Measurements from ENCODE around the gene KCNH4.
A peak's percentile ranks its signal among the peaks of the same experiment; 100 is the strongest.
"Not testable (repeated sequence)": the region's sequence is repeated elsewhere in the genome, so short reads cannot be mapped to it uniquely, and the experiment has no call there.

The KCNH4 gene

GRCh38 chr17:42187833-42188232, 6.9 kb upstream of the KCNH4 start:
- TF ChIP-seq CTCF (IDR thresholded peaks at IDR 0.05; ENCODE audit: low read depth, low read length): no peak
- H3K4me3 ChIP-seq (ENCODE audit: low read depth, low read length): no peak overlapping the region

GRCh38 chr17:42186191-42186590, 5.2 kb upstream of the KCNH4 start:
- not testable (repeated sequence) for H3K4me3 ChIP-seq (ENCODE audit: low read depth, low read length)

GRCh38 chr17:42185621-42185930, 4.6 kb upstream of the KCNH4 start:
- no peak for TF ChIP-seq CTCF (IDR thresholded peaks at IDR 0.05; ENCODE audit: low read depth, low read length)

GRCh38 chr17:42184713-42185620, 4.0 kb upstream of the KCNH4 start, which contains the start of gene HCRT:
TSS of gene HCRT (minus strand) at chr17:42185452. CDS start at chr17:42185365, 87 bp downstream.
- H3K4me3 ChIP-seq (ENCODE audit: low read depth, low read length): peak within 1 kb of the TSS; percentile 21; the same call in 1 of the 2 replicates
- no peak for TF ChIP-seq CTCF (IDR thresholded peaks at IDR 0.05; ENCODE audit: low read depth, low read length)

More at GRCh38 chr17:42185621-42185930, 4.6 kb upstream of the KCNH4 start:
- H3K4me3 ChIP-seq (ENCODE audit: low read depth, low read length): no peak overlapping the region

GRCh38 chr17:42183741-42184711, 3.1 kb upstream of the KCNH4 start:
- TF ChIP-seq CTCF (IDR thresholded peaks at IDR 0.05; ENCODE audit: low read depth, low read length): peak; percentile 67

GRCh38 chr17:42182927-42183734, 2.2 kb upstream of the KCNH4 start:
- peak overlapping the region; percentile 57 for H3K4me3 ChIP-seq (ENCODE audit: low read depth, low read length)
- TF ChIP-seq CTCF (IDR thresholded peaks at IDR 0.05; ENCODE audit: low read depth, low read length): no peak

More at GRCh38 chr17:42183741-42184711, 3.1 kb upstream of the KCNH4 start:
- peak overlapping the region; percentile 57 for H3K4me3 ChIP-seq (ENCODE audit: low read depth, low read length)

GRCh38 chr17:42181851-42182207, 887 bp upstream of the KCNH4 start:
- no peak for TF ChIP-seq CTCF (IDR thresholded peaks at IDR 0.05; ENCODE audit: low read depth, low read length)
- no peak overlapping the region for H3K4me3 ChIP-seq (ENCODE audit: low read depth, low read length)

All from WI38 (cell line).